NCI-H187 treated with DMSO at 0.1 percent for 48 hours (cell line): Measurements from ENCODE around the gene CCS.
A peak's percentile ranks its signal among the peaks of the same experiment; 100 is the strongest.
"Not testable (repeated sequence)": the region's sequence is repeated elsewhere in the genome, so short reads cannot be mapped to it uniquely, and the experiment has no call there.

ENCODE experiments used
- DNase-seq: peaks from one replicate; lab custom pipeline; 2025; lab: John Stamatoyannopoulos, UW

CCS gene

GRCh38 chr11:66592457-66593302, at the start of gene CCS, which contains the start of gene CCDC87:
TSS of gene CCS (plus strand) at chr11:66593185. CDS start at chr11:66593262, 77 bp downstream.
TSS of gene CCDC87 (minus strand) at chr11:66593063. CDS start at chr11:66593015, 48 bp downstream.
- peak; percentile 65 for DNase-seq

GRCh38 chr11:66543263-66544107, 49.5 kb upstream of the CCS start:
- no peak for DNase-seq

GRCh38 chr11:66544952-66545351, 48.0 kb upstream of the CCS start:
- DNase-seq, result not testable (repeated sequence)

GRCh38 chr11:66545701-66546367, 47.2 kb upstream of the CCS start, which contains the start of gene ZDHHC24:
TSS of gene ZDHHC24 (minus strand) at chr11:66546048. CDS start at chr11:66546003, 45 bp downstream.
- DNase-seq, result peak; percentile 45

- no peak for DNase-seq
Observed at GRCh38 chr11:66546368-66546965, 46.5 kb upstream of the CCS start, which contains the start of gene ACTN3. TSS of gene ACTN3 (plus strand) at chr11:66546903. CDS start at chr11:66546938, 35 bp downstream.

- no peak for DNase-seq
Observed at GRCh38 chr11:66546966-66547661, 45.9 kb upstream of the CCS start.

GRCh38 chr11:66547662-66548009, 45.3 kb upstream of the CCS start:
- DNase-seq, result no peak

GRCh38 chr11:66548041-66548440, 44.9 kb upstream of the CCS start:
- no peak for DNase-seq

GRCh38 chr11:66548774-66549630, 44.0 kb upstream of the CCS start:
- DNase-seq, result no peak

- DNase-seq, result no peak
Observed at GRCh38 chr11:66549696-66550095, 43.3 kb upstream of the CCS start.

GRCh38 chr11:66550887-66551286, 42.1 kb upstream of the CCS start:
- no peak for DNase-seq

- no peak for DNase-seq
Observed at GRCh38 chr11:66554602-66555001, 38.4 kb upstream of the CCS start.

- no peak for DNase-seq
Observed at GRCh38 chr11:66555416-66555815, 37.6 kb upstream of the CCS start.

GRCh38 chr11:66556086-66556485, 36.9 kb upstream of the CCS start:
- DNase-seq, result no peak

GRCh38 chr11:66557733-66558326, 35.2 kb upstream of the CCS start:
- DNase-seq, result no peak

- DNase-seq, result no peak
Observed at GRCh38 chr11:66559142-66559865, 33.7 kb upstream of the CCS start.

GRCh38 chr11:66559866-66560676, 32.9 kb upstream of the CCS start:
- DNase-seq, result no peak
